ENCODE data around the gene SLC39A11.

DNA sequence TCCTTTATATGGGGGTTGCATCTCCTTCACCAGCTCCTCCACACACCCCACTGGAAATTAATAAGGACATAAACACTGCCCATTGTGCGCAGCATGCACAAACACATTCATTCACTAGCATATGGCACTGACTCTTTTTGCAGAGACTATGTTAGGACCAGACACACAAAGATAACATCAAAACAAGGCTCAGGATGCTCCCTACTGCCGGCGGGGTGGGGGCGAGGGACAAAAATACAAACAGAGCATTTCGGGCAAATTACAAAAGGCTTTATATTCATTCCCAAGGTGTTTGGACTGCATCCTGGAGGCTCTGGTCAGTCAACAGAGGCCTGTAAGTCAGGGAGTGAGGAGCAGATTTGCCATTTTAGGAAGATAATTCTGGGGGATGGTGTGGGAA is 299.7 kb downstream of the SLC39A11 start:
- no peak for TF ChIP-seq EZH2 (IDR thresholded peaks at IDR 0.05; ENCODE audit: insufficient read depth, poor library complexity, severe bottlenecking)
- TF ChIP-seq EZH2phosphoT487 (IDR thresholded peaks at IDR 0.05; ENCODE audit: insufficient read depth, low read depth), result no peak

Measured in GM23248 (cell line).